ENCODE data around the gene COX15.

DNA sequence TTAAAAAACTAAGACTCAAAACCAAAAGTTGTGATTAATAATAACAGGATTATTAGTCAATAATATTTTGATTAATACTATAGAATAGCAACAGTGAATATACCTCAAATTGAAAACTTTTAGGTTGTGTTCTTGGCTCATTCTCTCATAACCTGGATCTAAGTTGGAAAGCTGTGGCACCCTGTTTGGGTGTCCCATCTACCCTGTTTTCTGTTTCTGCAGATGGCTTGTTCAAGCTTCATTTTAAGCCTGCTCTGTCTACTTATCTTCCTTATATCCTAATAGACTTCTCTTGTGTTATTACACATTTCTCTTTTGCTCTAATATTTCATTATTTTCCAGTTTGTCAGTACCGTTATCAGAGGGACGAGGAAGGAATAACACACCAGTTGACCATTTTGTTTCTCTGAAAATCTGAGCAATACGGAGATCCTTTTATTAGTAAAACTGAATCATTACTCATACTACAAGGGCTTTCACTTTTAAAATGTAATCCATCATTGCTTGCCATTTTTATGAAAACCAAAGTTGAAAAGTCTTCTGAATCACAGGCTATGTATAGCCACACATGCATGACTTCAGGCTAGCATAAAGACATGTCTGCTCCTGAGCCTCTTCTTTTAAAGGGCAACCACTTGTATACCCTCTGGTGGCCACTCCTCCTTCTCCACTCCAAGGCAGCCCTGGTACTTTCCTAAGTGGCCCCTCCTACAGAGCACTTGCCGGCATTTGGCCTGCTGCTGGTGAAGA is 22.3 kb downstream of the COX15 start:
- TF ChIP-seq, protein P1, sequence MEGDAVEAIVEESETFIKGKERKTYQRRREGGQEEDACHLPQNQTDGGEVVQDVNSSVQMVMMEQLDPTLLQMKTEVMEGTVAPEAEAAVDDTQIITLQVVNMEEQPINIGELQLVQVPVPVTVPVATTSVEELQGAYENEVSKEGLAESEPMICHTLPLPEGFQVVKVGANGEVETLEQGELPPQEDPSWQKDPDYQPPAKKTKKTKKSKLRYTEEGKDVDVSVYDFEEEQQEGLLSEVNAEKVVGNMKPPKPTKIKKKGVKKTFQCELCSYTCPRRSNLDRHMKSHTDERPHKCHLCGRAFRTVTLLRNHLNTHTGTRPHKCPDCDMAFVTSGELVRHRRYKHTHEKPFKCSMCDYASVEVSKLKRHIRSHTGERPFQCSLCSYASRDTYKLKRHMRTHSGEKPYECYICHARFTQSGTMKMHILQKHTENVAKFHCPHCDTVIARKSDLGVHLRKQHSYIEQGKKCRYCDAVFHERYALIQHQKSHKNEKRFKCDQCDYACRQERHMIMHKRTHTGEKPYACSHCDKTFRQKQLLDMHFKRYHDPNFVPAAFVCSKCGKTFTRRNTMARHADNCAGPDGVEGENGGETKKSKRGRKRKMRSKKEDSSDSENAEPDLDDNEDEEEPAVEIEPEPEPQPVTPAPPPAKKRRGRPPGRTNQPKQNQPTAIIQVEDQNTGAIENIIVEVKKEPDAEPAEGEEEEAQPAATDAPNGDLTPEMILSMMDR (IDR thresholded peaks at IDR 0.05), result no peak
- no peak for TF ChIP-seq POLR2AphosphoS5 (IDR thresholded peaks at IDR 0.05)
- no peak for TF ChIP-seq POLR2A (IDR thresholded peaks at IDR 0.05)
